GM18858 (cell line): ENCODE results near the gene GRID2IP.

ENCODE experiments used
- ATAC-seq: cut with Tn5 transposase; IDR thresholded peaks from one replicate; pipeline ENCODE4 v1.9.1; 2021; ENCODE audit not compliant: unreplicated experiment

GRID2IP gene

GRCh38 chr7:6563936-6564770 lies 12.9 kb upstream of the GRID2IP start:
- no peak for ATAC-seq

GRCh38 chr7:6562106-6562505 lies 10.8 kb upstream of the GRID2IP start:
- ATAC-seq, result no peak

- no peak for ATAC-seq
Measured at GRCh38 chr7:6559896-6560295, 8.6 kb upstream of the GRID2IP start.

GRCh38 chr7:6558837-6559236 lies 7.6 kb upstream of the GRID2IP start:
- no peak for ATAC-seq

GRCh38 chr7:6556196-6556595 lies 4.9 kb upstream of the GRID2IP start:
- no peak for ATAC-seq

GRCh38 chr7:6554848-6555247 lies 3.6 kb upstream of the GRID2IP start:
- no peak for ATAC-seq

GRCh38 chr7:6553448-6554044 lies 2.3 kb upstream of the GRID2IP start:
- no peak for ATAC-seq

GRCh38 chr7:6547400-6547799 lies 3.9 kb downstream of the GRID2IP start:
- no peak for ATAC-seq

- no peak for ATAC-seq
Measured at GRCh38 chr7:6546498-6547251, 4.6 kb downstream of the GRID2IP start.

GRCh38 chr7:6545398-6546126 lies 5.7 kb downstream of the GRID2IP start:
- ATAC-seq, result no peak

- no peak for ATAC-seq
Measured at GRCh38 chr7:6542368-6542767, 8.9 kb downstream of the GRID2IP start.

- no peak for ATAC-seq
Measured at GRCh38 chr7:6536262-6537260, 14.7 kb downstream of the GRID2IP start.

- no peak for ATAC-seq
Measured at GRCh38 chr7:6533893-6534495, 17.3 kb downstream of the GRID2IP start.

- ATAC-seq, result no peak
Measured at GRCh38 chr7:6532516-6532915, 18.7 kb downstream of the GRID2IP start.

- ATAC-seq, result no peak
Measured at GRCh38 chr7:6531492-6532279, 19.6 kb downstream of the GRID2IP start.

- ATAC-seq, result no peak
Measured at GRCh38 chr7:6530626-6531491, 20.4 kb downstream of the GRID2IP start.

- ATAC-seq, result no peak
Measured at GRCh38 chr7:6529643-6530042, 21.6 kb downstream of the GRID2IP start.
